HG03520 (cell line): Measurements from ENCODE around the gene NCKIPSD.

ENCODE experiments used
- ATAC-seq: cut with Tn5 transposase; IDR thresholded peaks from one replicate; pipeline ENCODE4 v1.9.1; 2021; ENCODE audit warnings: mild to moderate bottlenecking, moderate library complexity; ENCODE audit not compliant: unreplicated experiment

The NCKIPSD gene

DNA sequence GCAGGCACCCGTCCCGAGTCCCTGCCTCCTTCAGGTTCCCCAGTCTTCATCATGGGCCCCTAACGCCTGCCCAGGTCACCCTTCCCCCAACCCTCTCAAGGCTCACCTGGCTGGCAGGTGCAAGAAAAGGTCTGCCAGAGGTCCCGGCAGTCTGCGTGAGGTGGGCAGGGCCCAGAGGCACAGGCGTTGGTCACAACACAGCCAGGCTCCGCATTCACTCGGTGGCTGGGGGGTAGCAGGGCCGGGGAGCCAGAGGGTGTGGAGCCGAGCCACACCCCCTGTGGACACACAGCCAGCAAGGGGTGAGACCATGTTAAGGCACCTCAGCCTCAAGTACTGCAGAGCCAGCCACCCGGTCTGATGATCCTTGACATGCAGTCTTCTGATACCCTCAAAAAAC, 33.9 kb downstream of the NCKIPSD start:
- no peak for ATAC-seq

DNA sequence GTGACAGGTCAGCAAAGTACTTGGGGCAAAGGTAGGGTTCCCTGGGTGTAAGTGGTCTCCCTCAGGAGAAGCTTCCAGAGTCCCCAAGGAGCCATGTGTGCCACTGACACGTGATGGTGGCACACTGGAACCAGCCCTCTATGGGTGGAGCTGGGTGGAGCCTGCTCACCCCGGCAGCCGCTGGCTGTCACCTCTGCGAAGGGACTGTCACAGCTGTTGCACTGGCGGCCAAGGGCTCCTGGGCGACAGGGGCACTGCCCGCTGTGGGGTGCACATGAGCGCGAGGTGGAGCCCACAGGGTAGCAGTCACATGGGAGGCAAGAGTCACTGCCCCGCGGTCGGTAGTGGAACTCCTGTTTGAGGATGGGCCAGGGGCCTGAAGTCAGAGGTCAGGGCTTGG, 35.0 kb downstream of the NCKIPSD start:
- no peak for ATAC-seq

DNA sequence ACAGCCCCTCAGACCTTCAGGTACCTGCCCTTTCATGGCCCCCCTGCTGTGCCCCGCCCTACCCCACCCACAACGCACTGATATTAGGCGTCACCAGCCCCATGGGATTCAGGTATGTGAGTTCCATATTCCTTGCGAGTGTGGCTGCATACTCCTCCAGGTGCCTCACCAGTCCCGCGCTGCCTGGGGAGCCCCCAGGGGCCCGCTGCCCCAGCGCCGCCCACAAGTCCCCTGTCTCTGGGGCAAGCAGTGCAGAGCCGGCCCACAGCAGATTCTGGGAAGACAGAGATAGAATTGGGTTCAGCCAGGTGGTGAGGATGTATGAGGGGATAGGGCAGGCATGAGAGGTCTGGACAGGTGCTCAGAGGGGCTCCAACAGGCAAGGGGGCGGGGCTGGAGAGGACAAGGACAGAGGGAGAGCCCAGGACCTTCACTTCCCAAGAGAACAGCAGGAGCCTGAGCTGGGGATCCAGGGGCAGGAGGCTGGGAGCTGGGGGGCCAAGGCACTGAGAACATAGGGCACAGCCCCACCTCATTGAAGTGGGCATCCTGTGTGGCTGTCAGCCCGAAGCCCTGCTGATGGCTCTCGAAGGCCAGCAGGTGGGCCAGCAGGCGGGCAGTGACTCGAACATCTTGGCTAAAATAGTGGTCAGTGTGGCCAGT, 37.4 kb downstream of the NCKIPSD start:
- no peak for ATAC-seq

DNA sequence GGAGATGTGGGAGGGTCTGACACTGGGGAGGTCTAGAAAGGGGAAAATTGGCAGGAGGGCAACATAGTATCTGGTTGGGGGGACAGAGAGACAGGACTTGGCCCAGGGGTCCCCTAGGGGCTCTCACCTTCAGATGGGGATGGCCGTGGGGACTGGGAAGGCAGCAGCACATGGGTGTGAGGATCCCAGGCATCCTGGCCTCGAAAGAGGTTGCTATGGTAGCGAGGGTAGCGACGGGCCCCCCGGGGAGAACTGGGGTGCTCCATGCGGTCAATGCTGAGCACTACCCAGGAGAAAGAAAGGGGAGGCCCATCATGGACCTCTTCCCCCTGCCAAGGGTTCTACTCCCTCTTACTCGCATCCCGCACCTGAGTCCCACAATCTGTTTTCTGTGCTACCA, 38.0 kb downstream of the NCKIPSD start:
- no peak for ATAC-seq

DNA sequence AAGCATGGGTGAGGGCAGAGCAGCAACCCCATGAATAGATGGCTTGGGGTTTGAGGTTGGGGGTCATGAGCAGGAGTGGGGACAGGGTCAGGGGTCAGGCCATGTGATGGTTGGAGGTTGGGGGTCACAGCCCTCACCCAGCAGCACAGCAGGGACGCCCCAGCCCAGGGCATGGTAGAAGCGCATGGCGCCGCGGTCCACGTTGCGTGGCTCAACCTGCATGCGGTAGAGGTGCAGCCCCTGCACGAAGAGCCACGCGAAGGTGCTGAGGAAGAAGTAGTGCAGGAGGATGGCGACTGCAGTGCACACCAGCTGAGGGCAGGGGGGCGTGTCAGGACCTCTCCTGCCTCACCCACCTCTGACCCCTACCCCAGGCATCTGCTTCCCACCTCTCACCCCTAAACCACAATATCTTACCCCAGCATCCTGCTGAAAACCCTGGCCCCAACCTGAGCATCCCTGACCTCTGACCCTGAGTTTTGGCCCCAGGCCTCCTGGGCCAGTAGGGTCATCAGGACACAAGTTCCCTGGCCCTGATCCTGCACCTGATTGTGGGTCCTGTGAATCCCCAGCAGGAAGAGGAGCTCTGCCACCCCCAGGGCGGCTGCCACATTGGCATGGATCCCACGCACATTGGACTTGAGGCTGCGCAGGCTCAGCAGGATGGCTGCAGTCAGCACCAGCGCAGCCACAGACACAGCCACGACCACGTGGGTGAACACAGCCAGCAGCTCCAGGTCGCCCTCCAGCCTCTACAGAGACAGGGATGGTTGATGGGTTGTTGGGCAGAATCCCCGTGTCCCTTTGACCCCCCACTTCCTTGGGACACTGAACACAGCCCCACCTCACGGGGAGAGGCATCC, 40.6 kb downstream of the NCKIPSD start:
- no peak for ATAC-seq

DNA sequence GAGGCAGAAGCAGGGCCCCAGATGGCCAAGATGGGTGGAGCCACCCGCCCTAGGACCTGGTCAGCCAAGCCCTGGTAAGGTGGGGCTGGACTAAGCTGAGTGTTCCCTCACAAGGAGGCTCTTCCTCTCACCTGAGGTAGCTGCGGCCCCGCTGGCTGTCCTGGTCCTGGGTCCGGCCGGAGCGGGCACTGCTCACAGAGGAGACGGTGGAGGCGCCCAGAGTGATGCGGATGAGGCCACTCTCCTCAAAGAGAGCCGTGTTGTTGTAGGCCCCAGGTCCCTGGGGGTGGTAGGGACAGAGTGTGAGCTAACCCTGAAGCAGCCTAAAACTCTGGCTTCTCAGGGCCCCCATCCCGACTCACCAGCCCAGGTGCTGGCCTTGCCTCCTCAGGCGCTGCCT, 43.1 kb downstream of the NCKIPSD start:
- ATAC-seq = no peak

DNA sequence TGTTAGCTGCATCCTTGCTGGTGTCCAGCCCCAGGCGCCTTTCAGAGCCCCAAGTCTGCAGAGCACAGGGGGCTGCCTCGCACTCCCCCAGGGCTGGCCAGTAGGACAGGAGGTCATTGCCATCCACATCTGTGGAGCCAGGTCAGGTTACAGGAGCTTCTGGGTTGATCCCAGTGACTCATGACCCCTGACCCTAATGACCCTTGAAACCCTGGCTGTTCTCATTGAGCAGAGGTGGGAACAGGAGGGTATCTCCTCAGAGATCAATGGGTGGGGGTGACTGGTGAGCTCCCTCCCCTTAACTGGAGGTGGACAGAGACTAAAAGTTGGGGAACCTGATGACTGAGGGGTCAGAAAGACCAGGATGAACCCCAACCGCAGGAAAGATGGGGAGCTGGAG, 44.3 kb downstream of the NCKIPSD start:
- no peak for ATAC-seq

DNA sequence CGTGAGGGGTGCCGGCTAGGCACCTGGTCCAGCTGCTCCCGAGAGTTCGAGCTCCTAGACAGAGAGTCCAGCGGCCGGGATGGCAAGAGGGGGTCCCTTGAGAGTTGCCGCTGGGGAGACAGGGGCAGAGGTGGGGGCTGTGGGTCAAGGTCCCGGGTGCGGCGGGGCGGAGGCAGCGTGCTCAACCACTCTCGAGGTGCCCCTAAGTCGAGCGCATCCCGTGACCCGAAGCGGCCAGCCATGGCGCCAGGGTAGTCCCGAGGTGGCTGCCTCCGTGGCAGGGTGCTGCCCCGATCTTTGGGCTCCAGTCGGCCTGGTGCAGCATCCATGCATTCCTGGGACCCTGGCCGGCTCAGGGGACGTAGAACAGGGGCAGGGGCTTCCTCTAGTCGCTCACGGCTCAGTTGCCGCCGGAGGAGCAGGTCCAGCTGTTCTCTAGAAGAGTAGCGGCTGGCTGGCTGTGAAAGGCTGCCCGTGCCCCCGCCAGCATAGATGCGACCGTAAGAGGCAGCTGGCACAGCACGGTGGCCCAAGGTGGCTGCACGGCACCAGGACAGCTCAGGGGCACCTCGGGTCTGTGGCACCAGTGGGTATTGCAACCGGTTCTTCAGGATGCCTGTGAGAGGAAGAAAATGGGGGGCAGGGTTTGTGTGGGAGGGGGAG, 45.6 kb downstream of the NCKIPSD start:
- no peak for ATAC-seq

DNA sequence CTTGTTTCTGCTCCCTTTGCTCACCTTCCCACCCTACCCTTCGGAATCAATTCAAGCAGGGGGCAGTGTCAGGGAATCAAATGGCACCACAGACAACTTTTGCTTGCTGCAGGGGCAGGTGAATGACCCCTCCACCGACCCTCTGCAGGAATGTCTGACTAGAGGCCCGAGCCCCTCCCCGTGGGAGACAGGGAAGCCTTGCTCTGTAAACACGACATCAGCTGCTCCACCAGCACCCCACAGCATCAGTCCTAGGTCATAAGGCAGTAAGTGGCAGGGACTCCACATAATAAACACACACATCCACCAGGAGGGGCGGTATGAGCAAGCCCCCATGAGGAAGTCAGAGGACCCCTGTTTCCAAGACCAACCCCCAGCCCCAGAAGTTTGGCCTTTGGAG, 48.4 kb downstream of the NCKIPSD start:
- ATAC-seq = no peak

DNA sequence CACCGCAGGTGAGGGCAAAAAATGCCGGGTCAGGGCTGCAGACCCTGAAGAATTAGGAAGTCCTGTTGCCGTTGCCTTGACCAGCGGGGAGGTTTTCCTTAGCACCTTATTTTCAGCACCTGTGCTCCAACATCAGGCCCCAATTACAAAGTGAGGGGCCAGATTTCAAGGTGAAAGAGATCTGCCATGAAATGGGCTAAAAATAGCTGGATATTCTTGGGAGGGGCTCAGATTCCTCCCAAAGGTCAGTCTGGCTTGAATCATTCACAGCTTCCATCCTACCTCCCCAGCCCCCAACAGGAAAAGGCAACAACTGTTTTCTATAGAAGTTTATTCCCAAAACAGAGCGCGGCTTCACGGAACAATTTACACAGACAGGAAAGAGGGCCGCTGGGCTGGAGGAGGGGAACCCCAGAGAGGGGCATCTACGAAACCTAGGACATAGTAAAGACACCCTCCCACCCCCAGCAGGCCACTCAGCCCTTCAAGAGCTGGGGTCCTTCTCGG, 49.5 kb downstream of the NCKIPSD start:
- no peak for ATAC-seq

DNA sequence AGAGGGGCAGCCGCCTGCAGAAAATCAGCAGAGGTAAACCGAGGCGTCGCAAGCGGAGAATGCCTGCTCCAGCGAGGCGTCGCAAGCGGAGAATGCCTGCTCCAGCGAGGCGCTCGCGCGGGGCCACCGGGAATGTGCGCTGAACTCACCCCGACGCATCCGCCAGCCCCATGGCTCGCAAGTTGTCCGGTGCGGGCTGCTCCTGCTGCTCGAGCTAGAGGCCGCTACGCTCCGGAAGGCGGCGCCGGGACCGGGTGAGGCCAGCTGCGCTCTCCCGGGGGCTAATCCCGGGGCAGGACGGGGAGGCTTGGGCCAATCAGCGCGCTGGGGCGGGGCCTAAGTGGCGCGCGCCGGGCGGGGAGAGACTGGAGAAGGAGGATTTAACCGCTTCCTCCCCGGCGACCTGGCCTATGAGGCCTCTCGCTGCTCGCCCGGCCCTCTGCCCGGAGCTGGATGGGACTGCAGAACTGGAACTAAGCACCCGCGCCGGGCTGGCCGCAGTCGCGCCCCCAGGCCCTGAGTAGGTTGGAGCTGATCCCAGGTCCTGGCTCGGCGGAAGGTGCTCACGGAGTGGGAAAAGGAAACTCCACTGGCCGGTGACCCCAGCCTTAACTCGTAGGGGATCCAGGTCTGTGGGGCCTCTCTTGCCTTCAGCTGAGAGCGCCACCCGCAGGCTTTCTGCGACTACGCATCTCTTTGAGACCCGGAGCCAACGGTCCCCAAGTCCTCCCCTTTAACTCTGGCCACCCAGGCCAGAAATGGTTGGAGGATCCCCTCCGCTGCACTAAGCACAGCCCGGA, 50.3 kb downstream of the NCKIPSD start, which contains the start of gene SLC26A6:
SLC26A6 (minus strand) TSS at position 240 of the 800 bp plus-strand sequence; CDS start at position 172, 68 bp downstream.
- peak; percentile 84 for ATAC-seq

DNA sequence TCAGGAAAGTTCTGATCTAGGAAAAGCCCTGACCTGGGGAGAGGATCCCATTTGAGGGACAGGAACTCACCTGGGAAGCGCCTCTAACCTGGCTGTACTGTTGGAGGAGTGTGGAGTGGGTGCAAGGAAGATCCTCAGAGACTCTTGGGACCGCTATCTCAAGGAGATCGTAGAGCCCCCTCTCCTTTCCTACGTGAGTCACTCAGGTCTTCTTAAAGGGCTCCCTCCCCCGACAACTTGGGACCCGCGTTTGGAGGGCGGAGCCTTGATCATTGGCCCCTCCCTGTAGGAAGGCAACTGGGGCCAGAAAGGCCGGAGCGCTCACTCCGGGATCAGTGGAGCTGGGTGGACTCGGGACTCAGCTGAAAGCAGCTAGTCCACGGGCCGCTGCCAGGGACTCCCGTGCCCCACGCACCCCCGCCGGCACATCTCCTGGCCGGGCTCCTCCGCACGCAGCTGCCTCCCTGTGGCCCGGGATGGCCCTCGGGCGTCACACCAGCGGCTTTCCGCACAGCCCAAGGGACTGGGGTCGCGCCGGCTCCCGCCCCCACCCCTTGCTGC, 51.0 kb downstream of the NCKIPSD start:
- no peak for ATAC-seq

DNA sequence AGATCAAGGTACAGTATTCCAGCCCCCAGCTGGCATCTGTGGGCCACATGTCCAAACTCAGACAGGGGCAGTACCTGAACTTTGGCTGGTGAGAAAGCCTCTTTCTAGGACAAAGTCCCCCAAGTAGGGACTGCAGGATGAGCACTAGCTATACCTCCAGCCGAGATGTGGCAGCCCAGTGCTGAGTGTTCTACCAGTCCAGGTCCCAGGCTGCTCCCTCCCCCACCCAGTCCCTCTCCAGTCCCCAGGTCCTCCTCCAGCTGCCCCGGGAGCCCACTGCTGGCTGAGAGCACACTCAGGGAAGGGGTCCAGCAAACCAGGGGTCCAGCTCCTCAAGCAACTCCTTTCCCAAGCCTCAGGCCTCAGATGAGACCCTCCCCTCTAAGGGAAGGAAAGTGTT, 52.0 kb downstream of the NCKIPSD start:
- ATAC-seq = no peak

DNA sequence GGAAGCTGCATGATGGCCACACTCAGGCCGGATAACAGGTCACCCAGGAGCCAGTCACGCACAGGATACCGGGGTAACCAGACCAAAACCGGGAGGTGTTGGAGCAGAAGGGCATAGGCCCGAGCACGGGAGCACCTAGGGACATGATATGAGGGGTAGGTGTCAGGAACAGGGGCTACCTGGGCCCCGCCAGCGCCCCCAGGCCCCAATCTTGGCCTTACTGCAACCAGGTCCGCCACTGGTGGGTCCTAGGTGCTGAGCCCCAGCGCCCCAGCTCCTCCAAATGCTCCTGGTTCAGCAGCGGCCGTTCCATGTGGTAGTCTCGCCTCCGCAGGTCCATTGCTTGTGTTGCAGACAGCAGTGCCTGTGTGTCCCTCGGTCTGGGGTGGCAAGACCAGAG, 52.5 kb downstream of the NCKIPSD start:
- ATAC-seq = no peak

DNA sequence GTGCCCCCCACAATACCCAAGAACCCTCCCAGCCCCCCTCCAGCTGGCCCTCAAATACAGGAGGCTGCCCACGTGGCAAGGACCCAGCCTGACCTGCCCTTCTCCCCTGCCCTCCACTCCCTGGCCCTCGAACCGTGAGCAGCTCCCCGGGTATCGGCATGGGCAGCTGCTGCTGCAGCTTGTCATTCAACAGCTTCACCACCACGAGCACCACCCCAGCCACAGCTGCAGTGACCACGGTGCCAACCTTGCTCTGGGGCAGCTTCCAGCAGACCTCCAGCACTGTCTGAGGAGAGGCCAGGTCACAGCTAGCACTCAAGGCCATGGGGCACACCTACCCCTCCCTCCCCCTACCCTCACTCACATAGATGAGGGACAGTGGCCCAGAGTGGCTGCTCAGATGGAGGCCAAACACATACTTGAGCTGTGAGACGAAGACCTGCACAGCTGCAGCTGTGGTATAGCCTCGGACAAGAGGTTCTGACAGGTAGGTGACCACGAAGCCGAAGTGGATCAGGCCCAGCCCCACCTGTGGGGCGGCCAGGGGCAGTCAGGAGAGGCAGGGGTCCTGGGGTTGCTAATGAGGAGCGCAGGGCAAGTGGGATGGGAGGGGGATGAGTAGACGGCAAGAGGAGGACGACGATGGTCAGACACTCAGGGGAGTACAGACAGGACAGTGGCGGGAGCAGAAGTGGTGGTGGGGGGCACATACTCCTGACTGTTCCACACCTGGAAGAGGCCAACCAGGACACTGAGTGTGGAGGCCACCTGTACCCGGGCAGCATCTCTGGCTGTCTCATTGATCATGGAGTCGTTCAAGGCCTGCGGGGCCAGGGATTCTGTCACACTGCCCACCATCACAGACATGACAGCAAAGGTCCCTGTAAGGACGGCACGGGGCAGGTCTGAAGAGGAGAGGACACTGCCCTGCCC, 53.9 kb downstream of the NCKIPSD start:
- ATAC-seq = no peak

DNA sequence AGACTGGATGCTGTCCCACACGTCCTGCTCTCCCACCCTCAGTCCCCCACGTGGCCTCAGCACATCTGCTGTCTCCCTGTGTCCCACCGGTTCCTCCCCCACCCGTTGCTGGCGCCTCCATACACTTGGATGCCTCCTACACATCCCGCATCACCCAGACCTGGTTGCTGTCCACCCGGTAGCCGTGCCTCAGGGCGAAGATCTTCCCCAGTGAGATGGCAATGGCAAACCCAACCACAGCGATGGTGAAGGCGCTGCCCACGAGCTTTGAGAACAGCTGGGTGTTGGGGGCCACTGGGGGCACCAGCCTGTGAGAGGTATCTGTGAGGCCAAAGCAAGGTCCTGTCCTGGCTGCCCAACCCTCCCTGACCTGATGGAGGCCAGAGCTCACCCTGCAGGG, 54.9 kb downstream of the NCKIPSD start:
- ATAC-seq = no peak

DNA sequence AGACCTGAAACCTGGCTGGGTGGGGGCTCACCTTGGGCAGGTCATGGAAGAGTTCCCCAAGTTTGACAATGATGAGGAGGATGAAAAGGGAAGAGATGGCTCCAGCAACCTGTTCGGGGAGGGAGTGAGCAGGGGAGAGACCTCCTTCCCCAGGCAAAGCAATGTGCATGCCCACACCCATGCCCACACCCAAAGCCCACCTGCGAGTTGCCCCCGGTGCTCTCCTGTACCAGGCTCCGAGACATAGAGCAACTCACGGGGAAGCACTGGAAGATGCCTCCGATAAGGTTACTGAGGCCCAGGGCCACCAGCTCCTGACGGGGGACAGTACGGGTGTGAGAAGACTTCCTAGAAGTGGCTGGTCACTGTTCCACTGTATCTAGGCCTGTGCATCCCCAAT, 55.3 kb downstream of the NCKIPSD start:
- no peak for ATAC-seq

DNA sequence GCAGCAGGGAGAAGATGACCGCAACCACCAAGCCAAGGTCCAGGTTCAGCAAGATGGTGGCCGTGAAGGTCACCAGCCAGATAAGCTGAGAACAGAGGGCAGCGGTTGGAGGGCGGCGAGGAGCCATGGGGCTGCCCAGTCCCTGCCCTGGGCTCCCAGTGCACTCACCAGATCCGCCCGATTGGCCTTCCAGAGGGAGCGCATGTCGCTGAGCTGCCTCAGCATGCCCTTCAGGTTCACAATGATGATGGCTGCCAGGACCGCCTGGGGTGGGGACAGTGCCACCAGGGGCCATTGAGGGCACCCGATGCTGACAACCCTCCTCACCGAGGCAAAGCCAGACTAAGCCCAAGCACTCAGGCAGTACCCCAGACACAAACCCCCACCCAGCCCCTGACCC, 55.8 kb downstream of the NCKIPSD start:
- no peak for ATAC-seq

DNA sequence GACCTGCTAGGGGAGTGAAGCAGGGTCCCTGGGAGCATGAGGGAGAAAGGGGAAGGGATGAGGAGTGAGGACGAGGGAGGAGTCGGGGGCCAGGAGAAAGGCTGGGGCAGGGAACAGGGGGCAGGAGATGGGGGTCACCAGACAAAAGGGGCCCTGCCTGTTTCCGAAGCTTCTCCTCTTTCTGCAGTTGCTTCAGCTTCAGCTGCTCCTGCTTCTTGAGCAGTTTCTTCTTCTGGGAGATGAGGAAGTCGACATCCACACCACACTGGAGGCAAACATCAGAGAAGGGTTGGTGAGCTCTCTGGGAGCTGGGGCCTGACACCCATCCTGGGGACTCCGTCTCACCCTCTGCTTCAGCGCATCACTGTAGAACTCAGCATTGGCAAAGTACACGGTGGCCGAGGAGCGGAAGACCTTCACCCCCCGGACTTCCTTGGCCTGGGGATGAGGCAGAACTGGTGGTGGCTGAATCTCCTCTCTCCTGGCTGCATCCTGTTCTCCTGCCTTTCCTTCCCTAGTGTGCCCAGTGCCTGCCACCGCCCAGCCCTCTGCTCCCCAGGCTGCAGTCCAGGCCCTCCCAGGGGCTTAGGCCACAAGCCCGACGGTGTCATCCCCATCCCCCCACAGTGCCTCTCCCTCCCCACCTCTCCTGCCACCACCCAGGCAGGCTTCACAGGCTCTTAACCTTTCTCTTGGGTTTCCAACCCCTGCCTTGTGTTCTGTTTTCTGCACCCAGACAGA, 57.3 kb downstream of the NCKIPSD start:
- no peak for ATAC-seq
